Activated T-helper 1 cell treated with anti-CD3 and anti-CD28 coated beads, Interleukin-12 subunit alpha, Interleukin-12 subunit beta, Interleukin-2, Interleukin-4 antibody, amounts not matched to agents 30 ng/mL and 10 ng/mL and 1 ng/mL, durations not matched to agents 14 hours and 24 hours and 36 hours (primary cell): ENCODE measurements around the gene ANKRD17. TPM values are rescaled to one million over a fixed set of nuclear protein-coding genes. Genes with fewer than 3 reads are reported as not detected.
"Not testable (repeated sequence)": the region's sequence is repeated elsewhere in the genome, so short reads cannot be mapped to it uniquely, and the experiment has no call there.

ENCODE experiments used
- DNase-seq: peaks from one replicate; pipeline ENCODE4 v3.0.0; 2021; ENCODE audit warnings: low spot score
- H3K27ac Mint-ChIP-seq: one replicate; pipeline ENCODE4 v1.8.0; 2021; ENCODE audit warnings: mild to moderate bottlenecking, mixed read lengths
- H3K27me3 Mint-ChIP-seq: one replicate; pipeline ENCODE4 v1.8.0; 2022; ENCODE audit warnings: mild to moderate bottlenecking, moderate library complexity, mixed read lengths; ENCODE audit not compliant: insufficient read depth
- H3K36me3 Mint-ChIP-seq: one replicate; pipeline ENCODE4 v1.8.0; 2021; ENCODE audit warnings: low read depth, mixed read lengths
- H3K4me1 Mint-ChIP-seq: one replicate; pipeline ENCODE4 v1.8.0; 2021; ENCODE audit warnings: low read depth, mixed read lengths
- H3K4me3 Mint-ChIP-seq: one replicate; pipeline ENCODE4 v1.8.0; 2021; ENCODE audit warnings: mild to moderate bottlenecking, moderate library complexity, mixed read lengths
- H3K9me3 Mint-ChIP-seq: one replicate; pipeline ENCODE4 v1.8.0; 2021; ENCODE audit warnings: mixed read lengths
- intact Hi-C: fragments of 100-400 bp; cut with micrococcal nuclease; formaldehyde crosslinking; loops from one replicate; pipeline ENCODE4 v1.15.1; 2024
- total RNA-seq: library from RNA; stranded (reverse); gene quantifications from 2 replicates; pipeline ENCODE4 v1.2.3, GENCODE V29; 2022

ANKRD17 gene
- total RNA-seq, 1 donor from 2014 or later = 68.6 TPM

- H3K4me3 Mint-ChIP-seq = peak overlapping the region; percentile 99
- peaks cover 15% of the 10 kb centered on the region for H3K36me3 Mint-ChIP-seq
- intact Hi-C loops = loop anchor here (1.0 to 10.0 kb wide), 9 partner anchors 35 to 901 kb away; partner anchors contain the start of gene MTHFD2L
Measured at GRCh38 chr4:73257651-73258435, 755 bp downstream of the ANKRD17 start.

GRCh38 chr4:73257234-73257633 lies 1.4 kb downstream of the ANKRD17 start:
- H3K9me3 Mint-ChIP-seq = no peaks in the 10 kb centered on the region

More at GRCh38 chr4:73257651-73258435, 755 bp downstream of the ANKRD17 start:
- no peaks in the 10 kb centered on the region for H3K27me3 Mint-ChIP-seq
- peak; percentile 5 for DNase-seq
- H3K4me1 Mint-ChIP-seq = peaks cover 52% of the 10 kb centered on the region
- H3K9me3 Mint-ChIP-seq = no peaks in the 10 kb centered on the region
- H3K27ac Mint-ChIP-seq = peak overlapping the region; percentile 99

GRCh38 chr4:73255847-73256246 lies 2.8 kb downstream of the ANKRD17 start:
- H3K27ac Mint-ChIP-seq, H3K9me3 Mint-ChIP-seq, DNase-seq, H3K27me3 Mint-ChIP-seq: not testable (repeated sequence)
- H3K4me3 Mint-ChIP-seq = peak overlapping the region; percentile 99
- intact Hi-C loops = loop anchor here (2.0 to 10.0 kb wide), 6 partner anchors 113 to 553 kb away; no protein-coding TSS in a partner anchor
- peaks cover 24% of the 10 kb centered on the region for H3K36me3 Mint-ChIP-seq
- peaks cover 59% of the 10 kb centered on the region for H3K4me1 Mint-ChIP-seq

More at GRCh38 chr4:73257234-73257633, 1.4 kb downstream of the ANKRD17 start:
- H3K36me3 Mint-ChIP-seq = peaks cover 20% of the 10 kb centered on the region
- peak overlapping the region; percentile 99 for H3K27ac Mint-ChIP-seq
- peaks cover 54% of the 10 kb centered on the region for H3K4me1 Mint-ChIP-seq
- intact Hi-C loops = loop anchor here (1.0 to 10.0 kb wide), 8 partner anchors 34 to 554 kb away; no protein-coding TSS in a partner anchor
- DNase-seq = peak; percentile 53
- no peaks in the 10 kb centered on the region for H3K27me3 Mint-ChIP-seq
- H3K4me3 Mint-ChIP-seq = peak overlapping the region; percentile 99

- intact Hi-C loops = loop anchor here (10.0 kb wide), 2 partner anchors 193 to 403 kb away; no protein-coding TSS in a partner anchor
- H3K9me3 Mint-ChIP-seq = no peaks in the 10 kb centered on the region
- no peak overlapping the region for H3K27ac Mint-ChIP-seq
- H3K36me3 Mint-ChIP-seq = peaks cover 30% of the 10 kb centered on the region
- no peaks in the 10 kb centered on the region for H3K27me3 Mint-ChIP-seq
- peaks cover 45% of the 10 kb centered on the region for H3K4me1 Mint-ChIP-seq
- DNase-seq = no peak
- no peak overlapping the region for H3K4me3 Mint-ChIP-seq
Measured at GRCh38 chr4:73252001-73252400, 6.6 kb downstream of the ANKRD17 start.

GRCh38 chr4:73251384-73251783 lies 7.2 kb downstream of the ANKRD17 start:
- H3K36me3 Mint-ChIP-seq = peaks cover 24% of the 10 kb centered on the region
- intact Hi-C loops = loop anchor here (10.0 kb wide), 2 partner anchors 193 to 403 kb away; no protein-coding TSS in a partner anchor
- no peak overlapping the region for H3K4me3 Mint-ChIP-seq
- H3K27me3 Mint-ChIP-seq = no peaks in the 10 kb centered on the region
- peaks cover 42% of the 10 kb centered on the region for H3K4me1 Mint-ChIP-seq
- H3K9me3 Mint-ChIP-seq = no peaks in the 10 kb centered on the region
- DNase-seq = no peak
- H3K27ac Mint-ChIP-seq = no peak overlapping the region

- no peak overlapping the region for H3K27ac Mint-ChIP-seq
- intact Hi-C loops = loop anchor here (10.0 kb wide), 2 partner anchors 194 to 404 kb away; no protein-coding TSS in a partner anchor
- no peak for DNase-seq
- H3K9me3 Mint-ChIP-seq = no peaks in the 10 kb centered on the region
- H3K4me1 Mint-ChIP-seq = peaks cover 42% of the 10 kb centered on the region
- H3K27me3 Mint-ChIP-seq = no peaks in the 10 kb centered on the region
- H3K4me3 Mint-ChIP-seq = no peak overlapping the region
- H3K36me3 Mint-ChIP-seq = peaks cover 22% of the 10 kb centered on the region
Measured at GRCh38 chr4:73250642-73251041, 8.0 kb downstream of the ANKRD17 start.

GRCh38 chr4:73248821-73249220 lies 9.8 kb downstream of the ANKRD17 start:
- intact Hi-C loops = no loop called here
- DNase-seq = no peak
- Mint-ChIP-seq H3K27ac (no peak overlapping the region), H3K36me3 (peaks cover 29% of the 10 kb centered on the region), H3K27me3 (no peaks in the 10 kb centered on the region), H3K4me3 (no peak overlapping the region), H3K4me1 (peaks cover 39% of the 10 kb centered on the region), H3K9me3 (no peaks in the 10 kb centered on the region)

GRCh38 chr4:73248416-73248815 lies 10.2 kb downstream of the ANKRD17 start:
- H3K36me3 Mint-ChIP-seq = peaks cover 29% of the 10 kb centered on the region
- H3K4me1 Mint-ChIP-seq = peaks cover 37% of the 10 kb centered on the region
- no peaks in the 10 kb centered on the region for H3K27me3 Mint-ChIP-seq
- intact Hi-C loops = no loop called here
- no peak for DNase-seq
- H3K9me3 Mint-ChIP-seq = no peaks in the 10 kb centered on the region
- H3K27ac Mint-ChIP-seq = no peak overlapping the region
- no peak overlapping the region for H3K4me3 Mint-ChIP-seq

- Mint-ChIP-seq H3K9me3 (no peaks in the 10 kb centered on the region), H3K27me3 (no peaks in the 10 kb centered on the region), H3K36me3 (peaks cover 26% of the 10 kb centered on the region), H3K4me3 (no peak overlapping the region), H3K27ac (no peak overlapping the region), H3K4me1 (peaks cover 44% of the 10 kb centered on the region)
- intact Hi-C loops = no loop called here
- DNase-seq = no peak
Measured at GRCh38 chr4:73247100-73247499, 11.5 kb downstream of the ANKRD17 start.

- Mint-ChIP-seq H3K4me3 (no peak overlapping the region), H3K36me3 (peaks cover 26% of the 10 kb centered on the region), H3K27ac (peak overlapping the region; percentile 14), H3K9me3 (no peaks in the 10 kb centered on the region), H3K4me1 (peaks cover 41% of the 10 kb centered on the region), H3K27me3 (no peaks in the 10 kb centered on the region)
- DNase-seq = no peak
- intact Hi-C loops = no loop called here
Measured at GRCh38 chr4:73245955-73246354, 12.6 kb downstream of the ANKRD17 start.

- no peak overlapping the region for H3K27ac Mint-ChIP-seq
- no peaks in the 10 kb centered on the region for H3K27me3 Mint-ChIP-seq
- H3K9me3 Mint-ChIP-seq = no peaks in the 10 kb centered on the region
- DNase-seq = no peak
- intact Hi-C loops = no loop called here
- peaks cover 24% of the 10 kb centered on the region for H3K36me3 Mint-ChIP-seq
- peaks cover 41% of the 10 kb centered on the region for H3K4me1 Mint-ChIP-seq
- no peak overlapping the region for H3K4me3 Mint-ChIP-seq
Measured at GRCh38 chr4:73244945-73245601, 13.5 kb downstream of the ANKRD17 start.

GRCh38 chr4:73237044-73237443 lies 21.6 kb downstream of the ANKRD17 start:
- Mint-ChIP-seq H3K9me3 (no peaks in the 10 kb centered on the region), H3K4me1 (peaks cover 28% of the 10 kb centered on the region), H3K27me3 (no peaks in the 10 kb centered on the region), H3K4me3 (no peak overlapping the region), H3K36me3 (peaks cover 32% of the 10 kb centered on the region), H3K27ac (no peak overlapping the region)
- no peak for DNase-seq
- intact Hi-C loops = no loop called here

- Mint-ChIP-seq H3K9me3 (no peaks in the 10 kb centered on the region), H3K27ac (no peak overlapping the region), H3K4me3 (no peak overlapping the region), H3K36me3 (peaks cover 36% of the 10 kb centered on the region), H3K4me1 (peaks cover 32% of the 10 kb centered on the region), H3K27me3 (no peaks in the 10 kb centered on the region)
- no peak for DNase-seq
- intact Hi-C loops = no loop called here
Measured at GRCh38 chr4:73236151-73236550, 22.4 kb downstream of the ANKRD17 start.
